Activated CD8-positive, alpha-beta memory T cell treated with anti-CD3 and anti-CD28 coated beads, Interleukin-2, amount 10 ng/mL, durations not matched to agents 7 days and 5 days (primary cell): ENCODE measurements around the gene DCP1A. TPM values are rescaled to one million over a fixed set of nuclear protein-coding genes. Genes with fewer than 3 reads are reported as not detected.

ENCODE experiments used
- ATAC-seq: fragments of 150-1000 bp; cut with Tn5 transposase; one replicate; pipeline ENCODE4 v1.10.0; 2021; ENCODE audit warnings: moderate library complexity
- CTCF ChIA-PET: fragments of 350-600 bp; sonication (Branson Sonifier 250); formaldehyde crosslinking; loops from one replicate; lab custom pipeline; 2021; ENCODE audit warnings: antibody characterized with exemption; lab: Charles Lee
- DNase-seq: peaks from one replicate; pipeline ENCODE4 v3.0.0-alpha.2; 2020
- H3K27ac Mint-ChIP-seq: one replicate; pipeline ENCODE4 v1.8.0; 2021; ENCODE audit warnings: mild to moderate bottlenecking, mixed read lengths
- H3K27me3 Mint-ChIP-seq: one replicate; pipeline ENCODE4 v1.8.0; 2021; ENCODE audit warnings: mixed read lengths
- H3K36me3 Mint-ChIP-seq: one replicate; pipeline ENCODE4 v1.8.0; 2021; ENCODE audit warnings: mild to moderate bottlenecking, mixed read lengths
- H3K4me1 Mint-ChIP-seq: one replicate; pipeline ENCODE4 v1.8.0; 2021; ENCODE audit warnings: mixed read lengths
- H3K4me3 Mint-ChIP-seq: one replicate; pipeline ENCODE4 v1.8.0; 2021; ENCODE audit warnings: mild to moderate bottlenecking, moderate library complexity, mixed read lengths
- H3K9me3 Mint-ChIP-seq: one replicate; pipeline ENCODE4 v1.8.0; 2022; ENCODE audit warnings: low read depth, mixed read lengths
- total RNA-seq, 2 experiments: library from RNA; stranded (reverse); gene quantifications; one replicate each; pipeline ENCODE4 v1.2.3, GENCODE V29; 2021

DCP1A gene
- total RNA-seq, 2 experiments from 2014 or later: 28.6 to 30.0 TPM

DNA sequence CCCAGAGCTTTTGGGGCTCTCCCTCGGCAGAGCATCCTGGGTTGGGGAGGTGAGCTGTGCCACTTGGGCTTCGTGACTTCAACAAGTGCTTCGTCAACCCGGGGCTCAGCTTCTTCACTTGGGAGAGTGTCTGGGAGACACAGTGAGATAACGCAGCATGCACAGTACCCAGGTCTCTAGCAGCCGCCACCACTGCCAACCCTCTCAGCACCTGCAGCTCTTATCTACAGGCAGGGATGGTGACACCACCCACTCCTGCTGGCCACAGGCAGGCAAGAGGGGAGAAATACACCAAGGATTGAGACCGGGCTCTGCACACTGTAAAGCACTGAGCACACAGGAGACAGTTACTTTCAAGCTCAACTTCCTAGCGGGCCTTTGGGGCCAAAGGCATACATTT lies 103.1 kb downstream of the DCP1A start:
- Mint-ChIP-seq H3K4me3 (no peak overlapping the region), H3K36me3 (peaks cover 18% of the 10 kb centered on the region), H3K9me3 (no peaks in the 10 kb centered on the region), H3K27ac (no peak overlapping the region), H3K27me3 (no peaks in the 10 kb centered on the region), H3K4me1 (peaks cover 13% of the 10 kb centered on the region)
- DNase-seq: no peak
- CTCF ChIA-PET: no interaction called here
- ATAC-seq: no peak

DNA sequence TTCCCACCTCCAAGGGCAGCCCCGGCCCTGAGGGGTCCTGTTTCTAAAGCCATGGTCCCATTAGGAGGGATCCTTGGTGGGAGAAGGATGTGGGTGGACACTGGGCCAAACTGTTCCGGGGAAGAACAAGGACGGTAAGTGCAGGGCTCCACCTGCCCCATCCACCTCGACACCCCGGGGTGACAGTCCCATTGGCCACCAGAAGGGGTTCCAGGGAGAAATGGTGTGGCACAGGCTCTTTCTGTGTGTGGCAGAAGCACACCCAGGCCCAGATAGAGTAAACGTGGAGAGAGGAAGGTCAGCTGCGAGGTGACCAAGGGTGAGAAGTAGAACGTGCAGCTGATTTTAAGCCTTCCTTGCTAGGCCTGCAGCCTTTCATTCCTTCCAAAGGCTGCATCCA lies 103.6 kb downstream of the DCP1A start:
- no peaks in the 10 kb centered on the region for H3K27me3 Mint-ChIP-seq
- H3K36me3 Mint-ChIP-seq: peaks cover 19% of the 10 kb centered on the region
- H3K4me3 Mint-ChIP-seq: no peak overlapping the region
- DNase-seq: no peak
- no peaks in the 10 kb centered on the region for H3K9me3 Mint-ChIP-seq
- H3K27ac Mint-ChIP-seq: no peak overlapping the region
- peaks cover 13% of the 10 kb centered on the region for H3K4me1 Mint-ChIP-seq
- no peak for ATAC-seq
- CTCF ChIA-PET: no interaction called here

DNA sequence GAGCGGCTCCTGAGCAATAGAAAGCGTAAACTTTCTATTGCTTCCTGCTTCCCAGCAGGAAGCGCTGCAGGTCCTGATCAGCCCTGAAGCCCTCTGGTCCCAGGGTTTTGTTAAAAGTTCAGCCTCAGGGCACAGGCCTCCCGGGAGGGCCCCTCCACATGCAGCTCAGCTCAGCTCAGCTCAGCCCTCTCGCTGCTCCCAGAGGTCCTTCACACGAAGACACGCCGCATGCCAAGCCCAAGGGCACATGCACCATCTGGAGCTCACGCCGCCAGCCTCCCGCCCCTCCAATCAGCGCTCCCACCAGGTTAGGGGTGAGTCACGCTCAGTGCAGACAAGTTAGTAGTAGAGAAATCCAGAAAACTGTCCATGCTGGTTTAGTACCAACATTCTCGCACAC lies 104.2 kb downstream of the DCP1A start:
- CTCF ChIA-PET: interaction anchor here (0.9 kb wide), 1 partner anchor 23 kb away, joined by 3 read pairs; no protein-coding TSS in a partner anchor
- H3K36me3 Mint-ChIP-seq: peaks cover 21% of the 10 kb centered on the region
- no peak for ATAC-seq
- DNase-seq: no peak
- no peak overlapping the region for H3K4me3 Mint-ChIP-seq
- no peak overlapping the region for H3K27ac Mint-ChIP-seq
- H3K9me3 Mint-ChIP-seq: no peaks in the 10 kb centered on the region
- no peaks in the 10 kb centered on the region for H3K27me3 Mint-ChIP-seq
- H3K4me1 Mint-ChIP-seq: peaks cover 9% of the 10 kb centered on the region

DNA sequence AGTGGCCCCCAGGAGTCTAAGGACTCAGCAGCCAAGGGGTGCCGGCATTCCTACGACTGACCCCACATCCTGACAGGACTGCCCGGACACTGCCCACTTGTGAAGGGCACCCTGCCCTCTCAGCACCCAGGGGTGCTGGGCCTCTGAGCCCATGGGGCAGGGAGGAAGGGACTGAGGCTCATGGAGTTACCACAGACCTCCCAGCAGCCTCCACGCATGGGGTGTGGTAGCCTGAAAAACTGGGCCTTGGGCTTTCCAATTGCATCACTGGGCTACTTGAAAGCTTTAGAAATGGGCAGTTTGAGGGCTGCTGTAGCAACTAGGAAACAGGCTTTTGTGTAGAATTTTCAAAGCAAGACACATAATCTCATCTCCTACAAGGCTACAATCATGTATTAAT lies 104.7 kb downstream of the DCP1A start:
- ATAC-seq (no peak), DNase-seq (no peak)
- Mint-ChIP-seq H3K4me1 (peaks cover 5% of the 10 kb centered on the region), H3K4me3 (no peak overlapping the region), H3K27me3 (no peaks in the 10 kb centered on the region), H3K9me3 (no peaks in the 10 kb centered on the region), H3K36me3 (peaks cover 19% of the 10 kb centered on the region), H3K27ac (no peak overlapping the region)
- CTCF ChIA-PET: interaction anchor here (0.9 to 1.5 kb wide), 2 partner anchors 9 to 22 kb away, joined by 3 read pairs; no protein-coding TSS in a partner anchor

DNA sequence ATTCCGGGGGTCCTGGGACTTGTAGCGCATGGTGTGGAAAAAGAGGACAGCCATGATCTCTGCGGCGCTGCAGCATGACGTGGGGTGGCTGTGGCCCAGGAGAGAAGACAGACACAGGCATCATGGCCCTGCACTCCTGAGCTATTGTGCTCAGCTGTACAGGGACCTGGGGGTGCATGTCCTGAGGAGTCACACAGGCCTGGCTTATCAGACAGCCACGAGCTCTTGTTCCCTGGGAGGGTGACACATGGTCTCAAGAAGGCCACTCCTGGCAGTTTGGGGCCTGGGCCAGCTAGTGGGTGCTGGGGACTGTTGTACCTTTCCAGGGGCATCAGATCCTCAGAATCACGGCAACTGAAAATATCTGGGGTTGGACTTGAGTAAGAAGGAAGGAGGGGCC lies 105.2 kb downstream of the DCP1A start:
- Mint-ChIP-seq H3K27ac (no peak overlapping the region), H3K9me3 (no peaks in the 10 kb centered on the region), H3K4me3 (no peak overlapping the region), H3K27me3 (no peaks in the 10 kb centered on the region), H3K36me3 (peaks cover 21% of the 10 kb centered on the region), H3K4me1 (peaks cover 4% of the 10 kb centered on the region)
- DNase-seq (no peak), ATAC-seq (no peak)
- CTCF ChIA-PET: interaction anchor here (1.5 kb wide), 1 partner anchor 9 kb away, joined by 3 read pairs; no protein-coding TSS in a partner anchor

DNA sequence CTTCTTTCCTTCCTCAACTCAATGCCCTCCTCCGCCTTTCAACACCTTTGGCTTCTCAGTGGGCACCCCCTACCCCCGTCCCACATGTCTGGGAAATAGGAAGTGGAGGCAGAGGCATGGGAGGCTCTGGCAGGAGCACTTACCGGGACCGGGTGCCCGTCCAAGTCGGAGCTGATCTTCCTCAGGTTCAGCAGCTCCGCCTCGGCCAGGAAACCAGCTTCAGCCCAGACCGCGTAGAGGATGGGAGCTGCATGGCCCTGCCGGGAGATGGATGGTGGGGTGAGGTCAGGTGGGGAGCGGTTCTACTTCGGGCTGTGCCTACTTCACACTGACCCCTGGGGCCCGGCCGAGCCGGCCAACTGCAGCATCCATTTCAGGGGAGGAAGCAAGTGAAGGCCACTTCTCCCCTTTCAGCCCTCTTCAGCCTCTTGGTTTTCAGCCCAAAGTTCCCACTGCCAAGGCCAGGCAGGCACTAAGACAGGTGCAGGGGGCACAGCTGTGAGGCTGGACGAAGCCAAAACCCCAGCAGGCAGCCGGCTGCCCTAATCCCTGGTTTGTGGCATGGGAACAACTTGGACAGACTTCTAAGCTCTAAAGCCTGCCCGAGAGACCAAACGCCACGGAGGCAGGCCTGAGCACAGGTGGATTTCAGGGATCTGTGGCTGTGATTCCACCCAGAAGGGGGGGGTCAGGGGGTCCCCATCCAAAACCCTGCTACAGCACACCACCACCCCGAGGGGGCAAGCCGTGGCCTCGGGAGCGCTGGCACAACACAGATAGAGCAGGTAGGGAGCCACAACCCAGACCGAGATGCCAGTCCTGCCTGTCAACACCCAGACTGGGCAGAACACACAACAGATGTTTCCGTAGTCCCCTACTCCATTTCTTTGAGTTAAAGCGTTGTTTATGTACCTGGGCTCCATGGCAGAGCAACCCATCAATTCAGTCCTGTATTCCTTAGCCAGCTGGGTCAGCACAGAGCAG lies 106.1 kb downstream of the DCP1A start:
- H3K36me3 Mint-ChIP-seq: peaks cover 21% of the 10 kb centered on the region
- no peaks in the 10 kb centered on the region for H3K9me3 Mint-ChIP-seq
- DNase-seq: no peak
- H3K4me1 Mint-ChIP-seq: peaks cover 10% of the 10 kb centered on the region
- no peak overlapping the region for H3K4me3 Mint-ChIP-seq
- H3K27ac Mint-ChIP-seq: no peak overlapping the region
- CTCF ChIA-PET: interaction anchor here (1.5 kb wide), 1 partner anchor 10 kb away, joined by 3 read pairs; no protein-coding TSS in a partner anchor
- no peak for ATAC-seq
- no peaks in the 10 kb centered on the region for H3K27me3 Mint-ChIP-seq

DNA sequence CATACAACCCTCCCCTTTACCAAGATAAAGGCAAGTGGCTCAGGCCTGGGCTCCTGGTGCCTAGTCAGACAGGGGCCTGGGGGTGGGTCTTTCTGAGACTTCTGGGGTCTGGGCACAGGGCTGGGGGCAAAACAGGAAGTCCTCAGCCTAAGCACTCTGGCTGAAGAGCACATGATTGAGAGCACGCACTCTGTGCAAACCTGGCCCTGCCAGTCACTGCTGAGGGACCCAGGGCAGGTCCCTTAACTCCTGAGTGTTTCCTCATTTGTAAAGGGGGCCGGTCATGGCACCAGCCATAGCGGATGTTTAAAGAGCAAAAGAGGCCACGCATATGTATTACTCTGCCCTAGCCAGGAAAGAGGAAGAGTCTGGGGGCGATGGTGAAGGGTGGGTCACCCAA lies 107.5 kb downstream of the DCP1A start:
- ATAC-seq (no peak), DNase-seq (no peak)
- Mint-ChIP-seq H3K36me3 (peaks cover 16% of the 10 kb centered on the region), H3K4me1 (peaks cover 23% of the 10 kb centered on the region), H3K9me3 (no peaks in the 10 kb centered on the region), H3K4me3 (no peak overlapping the region), H3K27me3 (no peaks in the 10 kb centered on the region), H3K27ac (no peak overlapping the region)
- CTCF ChIA-PET: no interaction called here

DNA sequence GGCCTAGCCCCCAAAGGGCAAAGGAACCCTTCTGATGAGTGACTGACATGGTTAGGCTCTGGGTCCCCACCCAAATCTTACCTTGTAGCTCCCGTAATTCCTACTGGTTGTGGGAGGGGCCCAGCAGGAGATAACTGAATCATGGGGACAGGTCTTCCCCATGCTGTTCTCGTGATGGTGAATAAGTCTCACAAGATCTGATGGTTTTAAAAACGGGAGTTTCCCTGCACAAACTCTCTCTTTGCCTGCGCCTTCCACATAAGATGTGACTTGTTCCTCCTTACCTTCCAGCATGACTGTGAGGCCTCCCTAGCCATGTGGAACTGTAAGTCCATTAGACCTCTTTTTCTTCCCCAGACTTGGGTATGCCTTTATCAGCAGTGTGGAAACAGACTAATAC lies 108.5 kb downstream of the DCP1A start:
- Mint-ChIP-seq H3K4me3 (no peak overlapping the region), H3K36me3 (peaks cover 19% of the 10 kb centered on the region), H3K9me3 (no peaks in the 10 kb centered on the region), H3K27me3 (no peaks in the 10 kb centered on the region), H3K4me1 (peaks cover 30% of the 10 kb centered on the region), H3K27ac (no peak overlapping the region)
- CTCF ChIA-PET: no interaction called here
- ATAC-seq (no peak), DNase-seq (no peak)

DNA sequence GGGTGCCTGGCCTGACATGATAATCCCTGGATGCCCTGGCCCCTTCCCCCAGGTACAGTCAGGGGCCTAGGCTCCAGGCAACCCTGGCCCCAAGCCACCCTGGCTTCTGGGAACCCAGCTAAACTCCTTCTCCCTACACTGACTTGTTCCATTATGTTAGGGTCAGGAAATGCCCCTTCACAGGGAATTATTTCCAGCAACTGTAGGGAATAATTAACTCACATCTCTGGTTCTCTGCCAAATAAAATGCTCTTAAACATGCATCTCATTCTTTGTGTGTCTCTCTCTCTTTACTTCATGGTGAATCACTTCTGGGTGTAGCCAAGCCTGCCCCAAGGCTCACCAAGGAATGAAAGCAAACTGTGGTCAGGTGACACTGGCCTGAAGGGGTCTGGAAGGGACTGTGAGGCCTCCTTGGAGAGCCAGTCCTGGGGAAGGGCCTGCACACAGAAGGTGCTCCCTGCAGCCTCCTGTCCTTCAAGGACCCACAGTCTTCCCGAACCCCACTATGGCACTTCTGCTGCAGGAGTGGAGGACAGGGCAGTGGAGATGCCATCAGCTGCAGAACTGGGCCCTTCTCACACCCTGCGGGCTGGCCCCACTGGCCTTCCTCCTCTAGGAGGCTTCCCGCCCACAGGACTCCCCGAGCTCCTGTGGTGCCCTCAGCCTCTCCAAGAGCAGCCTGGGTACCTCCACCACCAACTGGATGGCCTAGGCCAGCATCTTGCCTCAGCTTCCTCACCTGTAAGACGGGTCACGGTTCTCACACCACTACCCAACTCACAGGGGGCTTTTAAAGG lies 109.1 kb downstream of the DCP1A start:
- CTCF ChIA-PET: no interaction called here
- H3K36me3 Mint-ChIP-seq: peaks cover 22% of the 10 kb centered on the region
- peaks cover 30% of the 10 kb centered on the region for H3K4me1 Mint-ChIP-seq
- H3K4me3 Mint-ChIP-seq: no peak overlapping the region
- H3K27me3 Mint-ChIP-seq: no peaks in the 10 kb centered on the region
- DNase-seq (no peak), ATAC-seq (no peak)
- no peaks in the 10 kb centered on the region for H3K9me3 Mint-ChIP-seq
- H3K27ac Mint-ChIP-seq: peak overlapping the region; percentile 72

DNA sequence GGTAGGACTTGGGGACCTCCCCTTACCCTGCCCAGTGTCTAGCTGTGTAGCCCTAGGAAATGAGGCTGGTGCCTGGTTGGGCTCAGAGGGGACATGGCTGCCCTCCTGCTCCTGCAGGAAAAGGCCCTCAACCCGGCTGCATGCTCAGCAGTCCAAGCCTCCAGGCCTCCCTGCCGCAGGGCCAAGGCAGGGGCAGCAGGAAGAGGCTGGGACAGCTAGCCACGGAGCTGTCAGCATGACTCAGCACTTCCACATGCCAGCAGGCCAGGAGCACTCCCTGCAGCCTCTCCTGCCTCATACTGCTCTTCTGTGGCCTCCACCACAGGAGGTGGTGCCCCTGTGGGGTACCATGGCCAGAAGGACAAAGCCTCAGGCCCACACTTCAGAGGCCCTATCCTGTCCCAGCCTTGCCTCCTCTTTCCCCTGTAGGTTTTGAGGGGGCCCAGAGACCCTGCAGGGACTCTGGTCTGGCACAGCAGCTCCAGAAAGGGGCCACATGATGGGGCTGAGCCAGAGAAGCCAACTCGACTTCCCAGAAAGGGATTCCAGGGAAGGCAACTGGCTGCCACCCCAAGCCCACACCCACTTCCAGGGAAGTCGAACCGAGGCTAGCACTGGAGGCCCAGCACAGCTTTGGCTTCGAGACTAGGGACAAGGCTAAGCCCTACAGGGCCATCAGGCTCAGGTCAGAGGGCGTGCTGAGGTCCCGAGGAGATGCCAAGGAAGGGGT lies 111.1 kb downstream of the DCP1A start:
- CTCF ChIA-PET: interaction anchor here (0.6 to 1.1 kb wide), 3 partner anchors 11 to 17 kb away, joined by 3 to 6 read pairs (median 3); no protein-coding TSS in a partner anchor
- H3K9me3 Mint-ChIP-seq: no peaks in the 10 kb centered on the region
- peaks cover 20% of the 10 kb centered on the region for H3K36me3 Mint-ChIP-seq
- H3K27ac Mint-ChIP-seq: peak overlapping the region; percentile 13
- no peak overlapping the region for H3K4me3 Mint-ChIP-seq
- no peaks in the 10 kb centered on the region for H3K27me3 Mint-ChIP-seq
- H3K4me1 Mint-ChIP-seq: peaks cover 30% of the 10 kb centered on the region
- DNase-seq (no peak), ATAC-seq (peak; percentile 51)

DNA sequence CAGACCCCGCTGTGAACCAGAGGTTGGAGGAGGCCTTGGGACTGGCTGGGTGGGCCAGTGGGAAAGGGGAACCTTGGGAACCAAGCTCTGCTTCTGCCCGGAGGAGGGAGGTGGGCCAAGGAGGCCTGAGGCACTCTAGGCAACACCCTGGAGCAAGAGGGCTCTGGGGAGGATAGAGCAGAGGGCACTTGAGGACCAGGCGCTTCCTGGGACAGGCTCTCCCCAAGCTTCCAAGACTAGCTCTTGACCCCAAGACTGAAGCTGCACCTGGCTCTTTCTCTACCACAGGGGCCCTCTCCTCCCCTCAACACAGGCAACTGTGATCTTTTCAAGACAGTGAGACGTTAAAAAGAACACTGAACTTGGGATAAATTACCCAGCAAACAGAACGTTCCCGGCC lies 111.8 kb downstream of the DCP1A start:
- peaks cover 20% of the 10 kb centered on the region for H3K36me3 Mint-ChIP-seq
- peak overlapping the region; percentile 13 for H3K27ac Mint-ChIP-seq
- no peaks in the 10 kb centered on the region for H3K27me3 Mint-ChIP-seq
- ATAC-seq (no peak), DNase-seq (no peak)
- no peaks in the 10 kb centered on the region for H3K9me3 Mint-ChIP-seq
- H3K4me1 Mint-ChIP-seq: peaks cover 30% of the 10 kb centered on the region
- no peak overlapping the region for H3K4me3 Mint-ChIP-seq
- CTCF ChIA-PET: no interaction called here

DNA sequence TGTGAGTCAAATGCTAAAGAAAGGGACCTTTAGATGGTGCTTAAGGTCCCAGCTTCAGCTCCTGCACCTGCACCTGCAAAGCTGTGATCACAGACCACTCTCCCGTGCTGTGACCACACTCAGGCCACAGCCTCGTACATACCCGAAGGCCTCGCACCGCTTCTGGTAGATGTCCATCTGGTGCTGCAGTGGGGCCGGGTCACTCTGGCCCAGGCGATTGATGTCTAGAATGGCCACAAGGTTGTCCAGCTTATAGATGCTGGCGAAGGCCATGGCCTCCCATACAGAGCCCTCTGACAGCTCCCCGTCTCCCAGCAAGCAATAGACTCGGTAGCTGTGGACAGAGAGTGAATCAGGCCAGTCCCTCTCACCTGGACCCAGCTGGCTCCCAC lies 112.5 kb downstream of the DCP1A start:
- H3K27me3 Mint-ChIP-seq: no peaks in the 10 kb centered on the region
- peaks cover 30% of the 10 kb centered on the region for H3K4me1 Mint-ChIP-seq
- DNase-seq (no peak), ATAC-seq (no peak)
- no peak overlapping the region for H3K4me3 Mint-ChIP-seq
- no peaks in the 10 kb centered on the region for H3K9me3 Mint-ChIP-seq
- CTCF ChIA-PET: interaction anchor here (1.1 kb wide), 1 partner anchor 14 kb away, joined by 5 read pairs; no protein-coding TSS in a partner anchor
- peaks cover 21% of the 10 kb centered on the region for H3K36me3 Mint-ChIP-seq
- H3K27ac Mint-ChIP-seq: peak overlapping the region; percentile 76
